MM.1S (cell line): ENCODE data around the gene SOX2.

Experiments
- CTCF ChIP-seq: fragments of 300-600 bp; sonication (generic); IDR thresholded peaks from 2 replicates; pipeline ENCODE4 v1.5.1; 2016; ENCODE audit warnings: antibody characterized with exemption, low read length, mixed read lengths
- EZH2 ChIP-seq: fragments of 300-600 bp; sonication (generic); optimal IDR thresholded peaks from 2 replicates; pipeline ENCODE3; 2017; ENCODE audit warnings: low read depth, mild to moderate bottlenecking, antibody characterized with exemption, low read length, mixed read lengths
- EZH2phosphoT487 ChIP-seq: fragments of 300-600 bp; sonication (generic); IDR thresholded peaks from 2 replicates; pipeline ENCODE4 v1.6.1; 2018; ENCODE audit warnings: antibody characterized with exemption, low read length

- no peak for TF ChIP-seq EZH2phosphoT487
- no peak for TF ChIP-seq EZH2
- no peak for TF ChIP-seq CTCF
Measured at GRCh38 chr3:181704421-181705085, 7.2 kb upstream of the SOX2 start.
